ENCODE results near the gene HECA.

DNA sequence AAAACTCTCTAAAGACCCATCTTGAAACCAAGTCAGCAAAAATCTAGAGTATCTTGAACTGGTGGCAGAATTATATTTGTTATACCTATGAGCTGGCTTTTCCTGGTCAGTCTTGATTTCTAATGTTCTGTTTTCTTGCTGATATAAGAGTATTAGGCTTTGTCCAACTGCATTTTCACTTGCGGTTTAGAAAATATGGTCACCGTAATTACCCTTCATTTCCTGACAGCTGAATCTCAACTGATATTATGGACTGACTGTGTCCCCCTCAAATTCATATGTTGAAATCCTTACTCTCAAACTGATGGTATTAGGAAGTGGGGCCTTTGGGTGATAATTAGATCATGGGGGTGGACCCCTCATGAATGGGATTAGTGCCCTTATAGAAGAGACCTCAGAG is 84.9 kb downstream of the HECA start:
- TF ChIP-seq, protein P1, sequence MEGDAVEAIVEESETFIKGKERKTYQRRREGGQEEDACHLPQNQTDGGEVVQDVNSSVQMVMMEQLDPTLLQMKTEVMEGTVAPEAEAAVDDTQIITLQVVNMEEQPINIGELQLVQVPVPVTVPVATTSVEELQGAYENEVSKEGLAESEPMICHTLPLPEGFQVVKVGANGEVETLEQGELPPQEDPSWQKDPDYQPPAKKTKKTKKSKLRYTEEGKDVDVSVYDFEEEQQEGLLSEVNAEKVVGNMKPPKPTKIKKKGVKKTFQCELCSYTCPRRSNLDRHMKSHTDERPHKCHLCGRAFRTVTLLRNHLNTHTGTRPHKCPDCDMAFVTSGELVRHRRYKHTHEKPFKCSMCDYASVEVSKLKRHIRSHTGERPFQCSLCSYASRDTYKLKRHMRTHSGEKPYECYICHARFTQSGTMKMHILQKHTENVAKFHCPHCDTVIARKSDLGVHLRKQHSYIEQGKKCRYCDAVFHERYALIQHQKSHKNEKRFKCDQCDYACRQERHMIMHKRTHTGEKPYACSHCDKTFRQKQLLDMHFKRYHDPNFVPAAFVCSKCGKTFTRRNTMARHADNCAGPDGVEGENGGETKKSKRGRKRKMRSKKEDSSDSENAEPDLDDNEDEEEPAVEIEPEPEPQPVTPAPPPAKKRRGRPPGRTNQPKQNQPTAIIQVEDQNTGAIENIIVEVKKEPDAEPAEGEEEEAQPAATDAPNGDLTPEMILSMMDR (conservative IDR thresholded peaks at IDR 0.05): no peak
- TF ChIP-seq EZH2 (IDR thresholded peaks at IDR 0.05; ENCODE audit: low read depth): no peak

Data from PC-9 (cell line).